ENCODE measurements around the gene CNTNAP5. TPM values are rescaled to one million over a fixed set of nuclear protein-coding genes. Genes with fewer than 3 reads are reported as not detected.

CNTNAP5 gene
- total and polyA plus RNA-seq, 2 of the 8 experiments (the other 6 are each of a cell fraction or from before 2014, with no cell fraction given) = 0.11 to 0.76 TPM

GRCh38 chr2:124424074-124424473, 399.0 kb downstream of the CNTNAP5 start:
- CTCF ChIA-PET (ENCODE audit: partially characterized antibody) = no interaction called here

More at GRCh38 chr2:124424074-124424473, 399.0 kb downstream of the CNTNAP5 start:
- Histone ChIP-seq H2BK20ac (ENCODE audit: low read length) (no peak overlapping the region), H4K20me1 (replicated peaks in 1 of 2; ENCODE audit: control insufficient read depth in 1 of 2, insufficient read depth in 2 of 2, low read length in 2 of 2) (no peaks in the 10 kb centered on the region), H3K4ac (replicated peaks; ENCODE audit: insufficient read length, low read depth, low read length) (no peak overlapping the region), H3K23me2 (ENCODE audit: low read depth, low read length) (no peaks in the 10 kb centered on the region), H3K4me1 (replicated peaks in 1 of 4; ENCODE audit: control insufficient read depth in 3 of 4, insufficient read depth in 4 of 4, low read length in 3 of 4) (peaks cover 0 to 4% (median 2%) of the 10 kb centered on the region in 4 experiments; a peak in 2 of 7 replicates), H3K23ac (ENCODE audit: insufficient read length) (no peak overlapping the region), H3K36me3 (ENCODE audit: control insufficient read depth in 2 of 4, insufficient read depth in 4 of 4, low read length in 3 of 4) (no peaks in the 10 kb centered on the region), H3K14ac (ENCODE audit: insufficient read length) (no peak overlapping the region), H3K27me3 (replicated peaks in 1 of 4; ENCODE audit: control insufficient read depth in 3 of 4, extremely low read depth in 1 of 4, insufficient read depth in 3 of 4, low read length in 3 of 4) (no peaks in the 10 kb centered on the region), H4K8ac (ENCODE audit: extremely low read depth, insufficient read depth, low read length) (no peak overlapping the region), H2BK12ac (ENCODE audit: low read depth, low read length) (no peak overlapping the region), H3K9ac (replicated peaks in 1 of 4; ENCODE audit: extremely low read depth in 1 of 4, low read depth in 3 of 4, low read length in 3 of 4) (no peak overlapping the region), H3K56ac (replicated peaks; ENCODE audit: insufficient read length, low read depth, low read length) (no peak overlapping the region), H2BK15ac (ENCODE audit: low read length) (no peak overlapping the region), H3K9me3 (ENCODE audit: insufficient read depth in 2 of 2, low read depth in 1 of 2, low read length in 1 of 2) (no peaks in the 10 kb centered on the region), H3K4me2 (ENCODE audit: insufficient read depth in 1 of 2, low read depth in 2 of 2, low read length in 2 of 2) (no peak overlapping the region), H3K4me3 (ENCODE audit: extremely low read depth in 1 of 4, insufficient read depth in 2 of 4, low read depth in 3 of 4, low read length in 4 of 4) (no peak overlapping the region), H2BK5ac (ENCODE audit: low read depth, low read length) (no peak overlapping the region), H2AFZ (ENCODE audit: low read length) (no peak overlapping the region), H2AK5ac (ENCODE audit: low read depth, low read length) (no peak overlapping the region), H4K5ac (ENCODE audit: insufficient read length, low read depth, low read length) (no peak overlapping the region), H4K91ac (replicated peaks; ENCODE audit: insufficient read length, low read length) (no peak overlapping the region), H3K27ac (ENCODE audit: low read depth, low read length) (no peak overlapping the region), H3K79me2 (ENCODE audit: control insufficient read depth in 1 of 2, insufficient read depth in 2 of 2, low read length in 2 of 2) (no peaks in the 10 kb centered on the region), H3K79me1 (ENCODE audit: low read depth, low read length) (no peaks in the 10 kb centered on the region), H2BK120ac (replicated peaks; ENCODE audit: low read depth, low read length) (no peak overlapping the region), H3K18ac (ENCODE audit: extremely low read depth, low read length) (no peak overlapping the region)
- no peak for DNase-seq (ENCODE audit: low read depth in 1 of 2, low spot score in 2 of 2)
- TF ChIP-seq TEAD4 (IDR thresholded peaks at IDR 0.05; ENCODE audit: low read depth, low read length) (no peak), RXRA (IDR thresholded peaks at IDR 0.05; ENCODE audit: insufficient read depth, low read depth, low read length) (no peak), NANOG (IDR thresholded peaks at IDR 0.05; ENCODE audit: insufficient read depth, low read depth, low read length, poor library complexity, severe bottlenecking) (no peak), E2F6 (IDR thresholded peaks at IDR 0.05) (no peak), JUN (IDR thresholded peaks at IDR 0.05; ENCODE audit: low read depth, low read length) (no peak), BACH1 (IDR thresholded peaks at IDR 0.05; ENCODE audit: low read length) (no peak), POLR2A (IDR thresholded peaks at IDR 0.05; ENCODE audit: control extremely low read depth in 1 of 2, low read depth in 2 of 2, low read length in 2 of 2) (no peak), SIN3A (conservative IDR thresholded peaks at IDR 0.05 in 1 of 2, IDR thresholded peaks at IDR 0.05 in 1 of 2; ENCODE audit: low read depth in 1 of 2, low read length in 2 of 2) (no peak), ZNF274 (IDR thresholded peaks at IDR 0.05; ENCODE audit: borderline replicate concordance, extremely low read depth, low read length) (no peak), SIX5 (IDR thresholded peaks at IDR 0.05; ENCODE audit: low read depth, low read length) (no peak), BRCA1 (IDR thresholded peaks at IDR 0.05; ENCODE audit: low read depth, low read length) (no peak), KDM4A (IDR thresholded peaks at IDR 0.05; ENCODE audit: low read depth, low read length, severe bottlenecking) (no peak), POLR2AphosphoS5 (IDR thresholded peaks at IDR 0.05; ENCODE audit: low read depth, low read length) (no peak), SP1 (IDR thresholded peaks at IDR 0.05; ENCODE audit: low read depth, low read length) (no peak), SRF (IDR thresholded peaks at IDR 0.05; ENCODE audit: low read depth, low read length) (no peak)
- POLR2A ChIA-PET (ENCODE audit: partially characterized antibody) = no interaction called here
- FAIRE-seq = no peak
- WGBS, 2 experiments (ENCODE audit: extremely low coverage in 1 of 2, insufficient coverage in 1 of 2, insufficient read length in 1 of 2, insufficient replicate concordance in 2 of 2, low coverage in 1 of 2, low lambda C conversion rate in 2 of 2, missing lambda C conversion rate in 1 of 2) = 86% methylated on average over 1 of the region's 1 CpG; no CpG with 5 or more reads in 1 of the 2 experiments

All from H1 (cell line).